NCI-H69 (cell line): ENCODE measurements around the gene WDR27.
"Not testable (repeated sequence)": the region's sequence is repeated elsewhere in the genome, so short reads cannot be mapped to it uniquely, and the experiment has no call there.

Experiments used
- DNase-seq: peaks from one replicate; lab custom pipeline; 2025; lab: John Stamatoyannopoulos, UW

Gene WDR27

DNA sequence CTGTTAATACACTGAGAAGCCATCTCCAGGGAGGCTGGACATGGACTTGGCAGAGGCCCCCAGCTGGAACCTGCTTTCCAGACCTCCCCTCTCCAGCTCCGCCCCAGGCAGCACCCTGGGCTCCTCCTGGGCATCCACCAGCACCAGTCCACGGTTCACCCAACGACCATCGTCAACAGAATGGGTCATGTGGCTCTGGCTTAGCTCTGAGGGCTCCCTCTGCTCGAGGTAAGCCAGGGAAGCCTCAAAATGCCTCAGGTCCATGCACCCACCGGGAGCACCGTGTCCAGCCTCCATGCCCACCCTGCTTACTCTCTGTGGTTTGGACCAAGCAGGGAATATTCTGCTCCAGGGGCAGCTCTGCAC, 40.5 kb downstream of the WDR27 start:
- no peak for DNase-seq

GRCh38 chr6:169660751-169661390, 41.0 kb downstream of the WDR27 start:
- DNase-seq: no peak

GRCh38 chr6:169659820-169660610, 41.8 kb downstream of the WDR27 start:
- no peak for DNase-seq

- no peak for DNase-seq
Measured at GRCh38 chr6:169657284-169657610, 44.6 kb downstream of the WDR27 start.

GRCh38 chr6:169656546-169657283, 45.1 kb downstream of the WDR27 start:
- no peak for DNase-seq

GRCh38 chr6:169654598-169655391, 47.0 kb downstream of the WDR27 start:
- peak; percentile 68 for DNase-seq

GRCh38 chr6:169653691-169654090, 48.1 kb downstream of the WDR27 start:
- no peak for DNase-seq

DNA sequence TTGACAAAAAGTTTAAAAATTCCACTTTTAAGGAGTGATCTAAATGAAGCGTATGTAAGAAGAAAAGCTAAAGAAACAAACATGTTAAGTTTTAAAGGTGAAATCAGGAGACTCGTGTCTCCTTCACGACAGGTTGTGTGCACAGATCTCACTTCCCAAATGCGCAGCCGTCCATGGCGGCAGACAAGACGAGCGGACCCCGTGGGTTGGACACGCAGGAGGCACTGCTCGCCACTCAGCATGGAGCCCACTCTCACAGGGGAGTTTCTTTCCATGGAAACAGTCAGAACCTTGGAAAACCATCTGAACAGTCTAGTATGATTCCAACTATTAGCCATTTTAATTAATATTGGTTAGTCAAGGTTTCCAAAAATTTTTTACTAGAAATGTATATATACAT, 48.9 kb downstream of the WDR27 start:
- DNase-seq: no peak

DNA sequence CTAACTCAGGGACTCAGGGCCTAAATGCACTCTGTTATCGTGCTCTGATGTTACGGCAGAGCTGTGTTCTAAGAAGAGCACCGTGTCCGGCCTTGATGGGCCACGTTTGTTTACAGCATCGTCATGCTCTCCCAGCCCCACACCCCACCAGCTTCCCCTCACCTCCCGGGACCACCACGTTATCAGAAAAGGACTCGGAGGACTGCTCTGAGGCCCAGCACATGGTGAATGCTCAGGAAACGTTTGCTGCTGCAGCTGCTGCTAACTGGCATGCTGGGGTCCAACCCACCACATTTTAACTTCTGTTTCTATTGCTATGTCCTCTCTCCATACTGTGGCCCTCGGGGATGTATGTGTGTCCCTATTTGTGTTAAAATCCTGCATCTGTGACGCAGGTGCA, 50.3 kb downstream of the WDR27 start:
- no peak for DNase-seq

GRCh38 chr6:169650959-169651292, 50.9 kb downstream of the WDR27 start:
- no peak for DNase-seq

- DNase-seq: no peak
Measured at GRCh38 chr6:169650241-169650958, 51.4 kb downstream of the WDR27 start.

GRCh38 chr6:169648617-169649016, 53.2 kb downstream of the WDR27 start:
- no peak for DNase-seq

DNA sequence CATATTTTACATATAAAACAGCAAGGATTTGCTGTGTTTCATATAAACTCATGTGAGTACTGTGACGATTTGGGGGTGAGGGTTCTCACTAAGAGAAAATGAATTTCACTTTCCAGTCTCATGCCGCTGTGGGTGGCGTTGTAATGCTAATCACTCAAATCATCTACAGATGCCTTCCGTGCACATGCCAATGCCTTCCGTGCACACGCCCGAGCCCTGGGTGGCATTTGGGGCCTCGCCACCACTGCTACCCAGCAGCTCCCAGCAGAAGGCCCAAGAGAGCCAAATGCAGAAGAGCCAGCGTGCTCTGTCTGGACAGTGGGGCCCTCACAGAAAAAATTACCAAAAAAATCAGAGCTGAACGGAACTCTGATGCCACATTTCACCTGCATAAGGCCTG, 53.7 kb downstream of the WDR27 start:
- DNase-seq: no peak

GRCh38 chr6:169647637-169648036, 54.2 kb downstream of the WDR27 start:
- DNase-seq: no peak

GRCh38 chr6:169646906-169647567, 54.8 kb downstream of the WDR27 start:
- peak; percentile 12 for DNase-seq

- not testable (repeated sequence) for DNase-seq
Measured at GRCh38 chr6:169645459-169645858, 56.4 kb downstream of the WDR27 start.

- DNase-seq: peak; percentile 53
Measured at GRCh38 chr6:169643521-169643920, 58.3 kb downstream of the WDR27 start.

GRCh38 chr6:169642455-169642854, 59.4 kb downstream of the WDR27 start:
- DNase-seq: no peak

GRCh38 chr6:169641461-169642085, 60.3 kb downstream of the WDR27 start:
- DNase-seq: no peak

- DNase-seq: no peak
Measured at GRCh38 chr6:169640983-169641382, 60.8 kb downstream of the WDR27 start.

DNA sequence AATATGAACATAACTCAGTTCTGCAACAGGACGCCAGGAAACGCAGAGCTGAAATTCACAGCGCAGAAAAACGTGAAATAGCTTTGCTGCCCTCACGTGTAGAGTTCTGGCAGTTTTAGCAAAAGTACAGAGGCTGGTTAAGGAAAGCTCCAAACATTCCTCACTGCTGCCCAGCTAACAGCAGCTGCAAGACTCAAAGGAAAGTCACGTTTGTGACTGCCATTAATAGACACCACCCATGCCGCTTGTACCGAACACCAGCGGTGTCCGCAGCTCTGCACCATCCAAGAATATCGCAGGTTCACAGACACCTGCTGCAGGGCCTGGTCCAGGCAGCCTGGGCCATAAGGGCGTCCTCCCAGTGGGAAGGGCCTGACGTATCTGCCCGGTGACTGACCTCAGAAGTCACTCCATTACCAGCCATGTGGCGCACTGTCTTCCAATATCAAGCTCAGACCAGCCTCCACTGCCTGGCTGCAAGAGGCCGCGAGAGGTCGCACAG, 61.4 kb downstream of the WDR27 start:
- no peak for DNase-seq
